ENCODE measurements around the gene CLTC. TPM values are rescaled to one million over a fixed set of nuclear protein-coding genes. Genes with fewer than 3 reads are reported as not detected.

Gene CLTC
- polyA plus RNA-seq, 12 donors: 121 to 195 (median 154) TPM; not detected in 1

DNA sequence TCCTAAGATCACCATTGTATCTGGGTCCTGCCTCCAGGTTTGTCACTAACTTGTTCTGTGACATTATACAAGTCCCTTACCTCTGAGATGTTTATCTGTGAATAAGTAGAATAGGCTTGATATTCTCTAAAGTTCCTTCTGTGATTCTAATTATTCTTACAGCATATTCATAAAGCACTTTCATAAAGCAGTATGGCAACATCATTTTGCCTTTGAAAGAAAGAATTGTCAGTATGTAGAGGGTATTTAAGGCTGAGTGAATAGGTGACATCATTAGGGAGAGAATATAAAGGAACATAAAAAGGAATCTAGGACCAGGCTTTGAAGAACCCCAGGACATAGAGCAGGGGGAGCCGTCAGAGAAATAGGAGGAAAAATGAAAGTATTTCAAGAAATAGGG lies 103.3 kb downstream of the CLTC start:
- DNase-seq: no peak

DNA sequence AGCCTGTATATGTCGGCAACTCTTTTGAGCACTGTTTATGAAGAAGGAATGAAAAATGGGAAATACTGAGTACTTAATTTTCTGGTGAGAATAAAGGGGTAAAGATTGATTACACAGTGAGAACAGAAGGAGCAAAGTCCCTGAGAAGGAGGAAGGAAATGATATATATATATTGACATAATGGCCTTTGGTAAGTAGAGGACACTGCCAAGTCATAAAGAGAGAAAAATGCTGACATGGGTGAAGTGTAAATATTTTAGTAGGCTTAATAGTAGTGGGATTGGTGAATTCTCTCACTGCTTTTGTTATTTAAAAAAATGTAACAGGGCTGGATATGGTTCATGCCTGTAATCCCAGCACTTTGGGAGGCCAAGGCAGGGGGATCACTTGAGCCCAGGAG lies 103.9 kb downstream of the CLTC start:
- DNase-seq: no peak

DNA sequence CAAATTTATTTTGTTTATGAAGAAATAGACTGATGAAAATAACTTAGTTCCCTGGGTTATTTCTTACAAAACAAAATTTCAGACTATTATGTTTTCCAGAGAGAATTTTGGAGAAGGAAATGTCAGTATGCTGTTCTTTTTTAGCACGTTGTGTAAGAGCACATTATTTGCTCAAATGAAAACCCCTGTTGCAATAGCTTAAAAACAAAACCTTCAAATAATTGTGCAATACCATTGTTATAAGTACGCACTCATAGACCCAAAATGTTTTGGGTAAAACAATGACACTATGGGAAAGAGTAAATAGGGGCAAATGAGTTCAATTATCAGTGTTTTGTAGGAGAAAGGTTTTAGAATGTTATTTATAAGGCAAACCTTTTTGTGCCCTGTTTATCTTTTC lies 106.0 kb downstream of the CLTC start:
- no peak for DNase-seq

DNA sequence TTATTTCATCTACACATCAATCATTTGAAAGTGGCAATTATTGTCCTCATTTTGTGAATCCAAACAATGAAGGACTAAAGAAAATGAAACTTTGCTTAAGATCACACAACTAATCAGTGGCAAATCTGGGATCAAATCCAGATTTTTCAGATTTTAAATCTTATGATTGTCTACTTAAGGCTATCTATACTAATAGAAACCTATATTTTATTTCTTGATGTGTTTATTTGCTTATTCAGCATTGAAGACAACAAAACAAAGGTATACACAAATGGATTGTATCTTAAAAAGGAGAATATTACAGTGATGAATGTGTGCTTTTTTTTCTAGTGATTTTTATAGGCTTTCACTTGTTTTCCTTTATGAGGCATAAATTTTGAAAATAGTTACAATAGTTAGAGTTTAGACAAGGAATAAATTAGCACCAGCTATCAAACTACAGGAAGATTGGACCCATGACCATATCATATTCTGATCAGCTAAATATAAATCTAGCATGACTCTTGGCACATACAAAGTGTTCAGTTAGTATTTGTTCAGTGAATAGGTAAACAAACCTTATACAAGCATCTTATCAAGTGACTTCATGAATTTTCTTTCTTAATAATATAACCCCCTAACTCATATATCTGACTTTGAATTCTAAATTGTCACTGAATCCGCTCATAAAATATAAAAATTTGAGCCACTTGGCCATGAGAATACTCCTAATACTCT lies 108.3 kb downstream of the CLTC start:
- DNase-seq: no peak

DNA sequence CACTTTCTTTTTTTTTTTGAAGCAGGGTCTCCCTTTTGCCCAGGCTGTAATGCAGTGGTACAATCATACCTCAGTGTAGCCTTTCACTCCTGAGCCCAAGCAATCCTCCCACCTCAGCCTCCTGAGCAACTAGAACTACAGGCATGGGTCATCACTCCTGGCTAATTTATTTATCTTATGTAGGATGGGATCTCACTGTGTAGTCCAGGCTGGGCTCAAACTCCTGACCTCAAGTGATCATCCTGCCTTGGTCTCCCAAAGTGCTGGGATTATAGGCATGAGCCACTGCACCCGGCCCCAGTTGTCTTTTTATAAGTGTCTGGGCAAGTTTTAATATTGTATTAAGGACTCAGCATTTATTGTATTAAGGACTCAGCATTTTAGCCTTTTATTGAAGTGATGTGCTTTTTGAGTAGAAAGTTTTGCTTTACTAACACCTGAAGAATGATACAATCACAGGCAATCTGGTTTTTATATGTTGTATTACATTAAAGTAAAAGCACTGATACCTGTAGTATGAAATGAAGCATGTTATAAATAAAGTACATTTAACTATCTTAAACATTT lies 110.7 kb downstream of the CLTC start:
- DNase-seq: no peak

DNA sequence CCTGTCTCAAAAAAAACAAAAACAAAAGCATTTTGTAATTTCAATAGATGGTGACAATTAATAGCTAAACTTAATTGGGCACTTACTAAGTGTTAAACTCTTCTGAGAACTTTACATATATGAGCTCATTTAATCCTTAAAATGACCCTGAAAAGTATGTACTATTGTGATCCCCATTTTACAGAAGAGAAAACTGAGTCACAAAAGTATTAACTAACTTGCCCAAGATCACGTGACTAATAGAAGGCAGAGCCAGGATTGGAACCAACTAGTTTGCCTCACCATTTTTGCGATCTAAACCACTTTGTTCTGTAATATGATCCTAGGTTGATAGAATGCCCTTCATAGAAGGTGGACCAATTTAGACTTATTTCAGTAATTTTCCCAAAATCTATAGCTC lies 114.0 kb downstream of the CLTC start:
- DNase-seq: no peak

DNA sequence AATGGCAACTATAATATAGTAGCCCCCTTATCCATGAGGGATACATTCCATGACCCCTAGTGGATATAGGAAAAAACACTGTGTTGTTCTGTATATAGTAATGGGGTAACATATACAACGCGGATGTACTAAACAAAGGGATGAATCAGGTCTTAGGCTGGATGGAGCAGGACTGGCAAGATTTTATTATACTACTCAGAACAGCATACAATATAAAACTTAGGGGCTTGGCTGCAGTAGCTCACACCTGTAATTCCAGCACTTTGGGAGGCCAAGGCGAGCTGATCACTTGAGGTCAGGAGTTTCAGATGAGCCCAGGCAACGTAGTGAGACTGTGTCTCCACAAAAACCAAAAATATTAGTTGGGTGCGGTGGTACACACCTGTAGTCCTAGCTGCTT lies 114.5 kb downstream of the CLTC start:
- no peak for DNase-seq

DNA sequence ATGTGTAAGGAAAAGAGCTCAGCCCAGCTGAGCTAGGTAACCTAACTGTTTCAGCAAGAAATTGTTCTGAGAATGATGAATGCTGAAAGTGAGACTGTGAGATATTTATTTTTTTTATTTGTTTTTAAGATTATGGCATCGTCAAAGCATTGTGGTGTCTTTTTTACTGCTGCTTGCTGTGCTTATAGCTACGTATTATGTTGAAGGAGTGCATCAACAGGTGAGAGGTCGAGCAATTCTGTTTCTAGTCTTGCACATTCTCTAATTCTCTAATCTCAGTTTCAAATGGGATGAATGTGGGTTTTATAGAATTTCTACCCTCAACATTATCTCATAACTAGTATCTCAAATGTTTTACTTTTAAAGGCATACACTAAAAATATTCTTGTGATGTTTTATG lies 117.6 kb downstream of the CLTC start:
- DNase-seq: no peak

DNA sequence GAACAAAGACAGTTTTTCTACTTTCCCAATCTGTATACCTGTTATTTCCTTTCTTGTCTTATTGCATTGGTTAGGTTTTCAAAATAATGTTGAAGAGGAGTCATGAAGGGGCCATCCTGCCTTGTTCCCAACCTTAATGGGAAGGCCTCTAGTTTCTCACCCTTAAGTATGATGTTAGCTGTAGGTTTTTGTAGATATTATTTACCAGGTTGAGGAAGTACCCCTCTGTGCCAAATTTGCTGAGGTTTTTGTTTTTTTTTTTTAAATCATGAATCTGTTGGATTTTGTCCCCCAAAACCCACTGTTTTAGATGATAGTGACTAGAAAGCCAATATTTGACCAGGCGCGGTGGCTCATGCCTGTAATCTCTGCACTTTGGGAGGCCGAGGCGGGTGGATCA lies 124.1 kb downstream of the CLTC start:
- DNase-seq: no peak

DNA sequence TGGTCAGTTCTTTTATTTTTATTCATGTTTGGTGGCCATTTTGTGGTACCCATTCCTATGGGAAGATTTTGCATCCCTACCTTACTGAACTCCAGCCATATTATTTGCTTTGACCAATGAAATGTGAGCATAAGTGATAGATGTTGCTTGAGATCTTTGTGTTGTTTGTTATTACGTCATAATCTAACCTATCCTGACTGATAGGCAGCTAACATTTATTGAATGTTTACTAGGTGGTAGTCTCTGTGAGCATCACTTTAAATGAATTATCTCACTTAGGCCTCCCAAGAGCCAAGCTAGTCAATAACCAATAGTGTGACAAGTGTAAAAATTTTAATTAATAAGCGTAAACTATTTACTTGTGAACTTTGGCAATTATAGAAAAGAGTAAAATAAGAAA lies 125.3 kb downstream of the CLTC start:
- no peak for DNase-seq

Other genes with a start within 250 kb of the CLTC start
- 10 to 100 TPM in 11 of 12 donors, not detected in 1; 31.1 to 41.8 (median 35.9) TPM for gene DHX40, start 54.3 kb upstream of the CLTC start, polyA plus RNA-seq (ENCODE audit: insufficient read length in 12 of 12)
- 10 to 100 TPM in 11 of 12 donors, not detected in 1; 13.4 to 19.2 (median 15.9) TPM for gene PTRH2, start 87.5 kb downstream of the CLTC start, polyA plus RNA-seq (ENCODE audit: insufficient read length in 12 of 12)
- 100 to 1,000 TPM in 1 of 12 donors, 10 to 100 TPM in 10, not detected in 1; 39.6 to 123 (median 50.4) TPM for gene VMP1, start 87.8 kb downstream of the CLTC start, polyA plus RNA-seq (ENCODE audit: insufficient read length in 12 of 12)